HepG2 (cell line): ENCODE data around the gene LRRC8C. TPM values are rescaled to one million over a fixed set of nuclear protein-coding genes. Genes with fewer than 3 reads are reported as not detected.
A peak's percentile ranks its signal among the peaks of the same experiment; 100 is the strongest.

Experiments used
- AHR ChIP-seq: IDR thresholded peaks from 2 replicates; pipeline ENCODE4 v1.6.1; 2018; ENCODE audit warnings: missing genetic modification reagents, missing compliant biosample characterization
- BORCS8-MEF2B ChIP-seq: sonication (generic); formaldehyde crosslinking; IDR thresholded peaks from 2 replicates; pipeline ENCODE4 v1.8.0; 2022; ENCODE audit warnings: mild to moderate bottlenecking, missing genetic modification reagents
- CENPX ChIP-seq: sonication (generic); formaldehyde crosslinking; IDR thresholded peaks from 2 replicates; pipeline ENCODE4 v1.9.0; 2021; ENCODE audit warnings: mild to moderate bottlenecking, missing genetic modification reagents, moderate library complexity
- FOXM1 ChIP-seq: sonication (generic); formaldehyde crosslinking; IDR thresholded peaks from 2 replicates; pipeline ENCODE4 v1.5.0; 2020; ENCODE audit warnings: missing genetic modification reagents
- HDAC1 ChIP-seq: sonication (generic); formaldehyde crosslinking; IDR thresholded peaks from 2 replicates; pipeline ENCODE4 v1.5.1; 2020; ENCODE audit warnings: mild to moderate bottlenecking, missing genetic modification reagents
- HIVEP1 ChIP-seq: sonication (generic); formaldehyde crosslinking; IDR thresholded peaks from 2 replicates; pipeline ENCODE4 v1.4.0; 2020; ENCODE audit warnings: mild to moderate bottlenecking, missing genetic modification reagents
- HOXA9 ChIP-seq: sonication (generic); formaldehyde crosslinking; IDR thresholded peaks from 2 replicates; pipeline ENCODE4 v1.8.1; 2022; ENCODE audit warnings: missing genetic modification reagents, mild to moderate bottlenecking, moderate library complexity, borderline replicate concordance
- MEIS1 ChIP-seq: sonication (generic); formaldehyde crosslinking; IDR thresholded peaks from 2 replicates; pipeline ENCODE4 v1.9.0; 2021; ENCODE audit warnings: mild to moderate bottlenecking, missing genetic modification reagents, moderate library complexity, borderline replicate concordance
- NBN ChIP-seq: fragments of 450-650 bp; conservative IDR thresholded peaks from 2 replicates; pipeline ENCODE4 v1.6.1; 2017
- PHB2 ChIP-seq: fragments of 450-650 bp; IDR thresholded peaks from 2 replicates; pipeline ENCODE4 v1.6.1; 2018; ENCODE audit not compliant: partially characterized antibody
- RBAK ChIP-seq: sonication (generic); formaldehyde crosslinking; IDR thresholded peaks from 2 replicates; pipeline ENCODE4 v1.5.1; 2020; ENCODE audit warnings: mild to moderate bottlenecking, missing genetic modification reagents
- RBM22 ChIP-seq: fragments of 200-400 bp; formaldehyde crosslinking; optimal IDR thresholded peaks from 2 replicates; pipeline ENCODE3; 2017; ENCODE audit warnings: mild to moderate bottlenecking, low read length, moderate library complexity
- RFX1 ChIP-seq: fragments of 450-650 bp; IDR thresholded peaks from 2 replicates; pipeline ENCODE4 v1.6.1; 2017
- RNF219 ChIP-seq: sonication (generic); formaldehyde crosslinking; IDR thresholded peaks from 2 replicates; pipeline ENCODE4 v1.5.0; 2020; ENCODE audit warnings: mild to moderate bottlenecking, missing genetic modification reagents
- SMAD1 ChIP-seq: sonication (generic); formaldehyde crosslinking; IDR thresholded peaks from 2 replicates; pipeline ENCODE4 v1.4.0; 2020; ENCODE audit warnings: missing genetic modification reagents, low read depth, mild to moderate bottlenecking, borderline replicate concordance
- ZFP36L2 ChIP-seq: sonication (generic); formaldehyde crosslinking; IDR thresholded peaks from 2 replicates; pipeline ENCODE4 v1.4.0; 2020; ENCODE audit warnings: missing genetic modification reagents
- ZFX ChIP-seq: sonication (generic); formaldehyde crosslinking; IDR thresholded peaks from 2 replicates; pipeline ENCODE4 v1.4.0; 2020; ENCODE audit warnings: mild to moderate bottlenecking, low read depth, missing genetic modification reagents, moderate library complexity
- ZKSCAN5 ChIP-seq: sonication (generic); formaldehyde crosslinking; IDR thresholded peaks from 2 replicates; pipeline ENCODE4 v1.5.1; 2020; ENCODE audit warnings: mild to moderate bottlenecking, missing genetic modification reagents
- ZNF232 ChIP-seq: sonication (generic); formaldehyde crosslinking; IDR thresholded peaks from 2 replicates; pipeline ENCODE4 v1.4.0; 2020; ENCODE audit warnings: missing genetic modification reagents, borderline replicate concordance
- ZNF292 ChIP-seq: sonication (generic); formaldehyde crosslinking; IDR thresholded peaks from 2 replicates; pipeline ENCODE4 v1.8.1; 2022; ENCODE audit warnings: mild to moderate bottlenecking, low read depth, missing genetic modification reagents, borderline replicate concordance
- ZNF558 ChIP-seq: sonication (generic); formaldehyde crosslinking; IDR thresholded peaks from 2 replicates; pipeline ENCODE4 v1.9.0; 2022; ENCODE audit warnings: mild to moderate bottlenecking, missing genetic modification reagents, borderline replicate concordance
- ZNF563 ChIP-seq: sonication (generic); formaldehyde crosslinking; IDR thresholded peaks from 2 replicates; pipeline ENCODE4 v1.8.0; 2022; ENCODE audit warnings: mild to moderate bottlenecking, moderate library complexity, missing genetic modification reagents
- ZNF749 ChIP-seq: sonication (generic); formaldehyde crosslinking; IDR thresholded peaks from 2 replicates; pipeline ENCODE4 v1.8.0; 2022; ENCODE audit warnings: mild to moderate bottlenecking, missing genetic modification reagents, moderate library complexity, borderline replicate concordance
- ZSCAN5A ChIP-seq: sonication (generic); formaldehyde crosslinking; IDR thresholded peaks from 2 replicates; pipeline ENCODE4 v1.8.0; 2022; ENCODE audit warnings: mild to moderate bottlenecking, missing genetic modification reagents, borderline replicate concordance
- polyA plus RNA-seq, 8 experiments: library from polyadenylated mRNA; depleted of rRNA in 3 of 8; stranded (reverse) in 7 of 8; unstranded in 1 of 8; fragments of >200 nt; fragmentation: Illumina TruSeq in 4 of 8; extraction: Trizol in 4 of 8; gene quantifications; 2 replicates each; pipeline versions ENCODE4 v1.2.1 to v1.2.3, GENCODE V29; 2011 to 2016; ENCODE audit warnings: low read depth in 4 of 8, missing spikeins in 1 of 8, mixed read lengths in 1 of 8; ENCODE audit not compliant: insufficient read depth in 1 of 8
- total RNA-seq, 5 experiments: library from RNA; depleted of rRNA; stranded (reverse); fragments of >200 nt; fragmentation: Illumina TruSeq; extraction: Trizol; gene quantifications; 2 replicates each; pipeline ENCODE4 v1.2.3, GENCODE V29; 2016; ENCODE audit warnings: low read depth in 1 of 5
- TF ChIP-seq, protein P1 (sequence below): sonication (generic); formaldehyde crosslinking; IDR thresholded peaks from 2 replicates; pipeline ENCODE4 v1.5.0; 2020; ENCODE audit warnings: missing genetic modification reagents
- TF ChIP-seq, protein P2 (sequence below): sonication (generic); formaldehyde crosslinking; IDR thresholded peaks from 2 replicates; pipeline ENCODE4 v1.8.1; 2023; ENCODE audit warnings: missing genetic modification reagents, mild to moderate bottlenecking, borderline replicate concordance

Gene LRRC8C
- total and polyA plus RNA-seq, 2 of the 13 experiments (the other 11 are each of a cell fraction or from before 2014, with no cell fraction given) = 0.22 to 0.32 TPM

DNA sequence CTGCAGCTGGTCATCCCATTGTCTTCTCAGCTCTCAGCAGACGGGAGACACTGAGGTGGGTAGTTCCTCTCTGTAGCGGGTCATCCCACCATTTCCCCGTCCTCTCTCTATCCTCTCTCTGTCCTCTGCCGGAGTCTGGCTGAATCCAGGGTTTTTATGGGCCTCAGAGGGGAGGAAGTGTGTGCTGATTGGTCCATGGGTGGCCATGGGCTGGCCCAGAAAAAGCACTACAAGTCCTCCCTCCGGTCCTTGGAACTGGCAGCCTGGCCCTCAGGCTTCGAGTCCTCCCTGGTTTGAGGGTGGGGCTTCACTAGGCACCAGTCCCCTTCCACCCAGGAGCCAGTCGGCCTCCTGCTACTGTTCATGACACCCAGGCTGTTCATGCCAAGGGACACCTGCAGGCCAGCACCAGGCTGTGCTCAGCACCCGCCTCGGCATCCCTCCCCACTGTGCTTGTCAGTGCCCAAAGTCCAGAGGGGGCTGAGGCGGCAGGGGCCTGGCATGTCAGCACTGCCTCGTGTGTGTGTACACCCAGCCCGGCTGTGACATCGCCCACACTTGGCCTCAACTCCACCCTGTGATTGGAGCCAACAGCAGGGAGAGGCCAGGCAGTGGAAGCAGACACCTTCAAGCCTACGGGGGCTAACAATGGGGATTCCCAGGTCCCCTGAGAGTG is 23.0 kb upstream of the LRRC8C start (continued):
- TF ChIP-seq RNF219 (CRISPR knock-in tag) (no peak), ZNF292 (CRISPR knock-in tag) (peak; percentile 87), ZNF563 (CRISPR knock-in tag) (no peak), PHB2 (no peak), HDAC1 (CRISPR knock-in tag) (peak; percentile 44; the same call in 1 of the 2 replicates), HOXA9 (CRISPR knock-in tag) (no peak), ZSCAN5A (CRISPR knock-in tag) (no peak), ZNF749 (CRISPR knock-in tag) (no peak), MEIS1 (0 out of 2 replicates have a peak, but pooled peaks have one; percentile 10), BORCS8-MEF2B (0 out of 2 replicates have a peak, but pooled peaks have one; percentile 60), CENPX (CRISPR knock-in tag) (no peak), SMAD1 (CRISPR knock-in tag) (no peak), HIVEP1 (0 out of 2 replicates have a peak, but pooled peaks have one; percentile 13), RBAK (no peak), ZNF558 (CRISPR knock-in tag) (0 out of 2 replicates have a peak, but pooled peaks have one; percentile 30), RBM22 (no peak), ZNF232 (CRISPR knock-in tag) (no peak), ZKSCAN5 (CRISPR knock-in tag) (no peak), ZFX (peak; percentile 78), NBN (no peak), FOXM1 (CRISPR knock-in tag) (no peak), ZFP36L2 (CRISPR knock-in tag) (no peak), RFX1 (no peak), AHR (CRISPR knock-in tag) (no peak)
- TF ChIP-seq, protein P1, sequence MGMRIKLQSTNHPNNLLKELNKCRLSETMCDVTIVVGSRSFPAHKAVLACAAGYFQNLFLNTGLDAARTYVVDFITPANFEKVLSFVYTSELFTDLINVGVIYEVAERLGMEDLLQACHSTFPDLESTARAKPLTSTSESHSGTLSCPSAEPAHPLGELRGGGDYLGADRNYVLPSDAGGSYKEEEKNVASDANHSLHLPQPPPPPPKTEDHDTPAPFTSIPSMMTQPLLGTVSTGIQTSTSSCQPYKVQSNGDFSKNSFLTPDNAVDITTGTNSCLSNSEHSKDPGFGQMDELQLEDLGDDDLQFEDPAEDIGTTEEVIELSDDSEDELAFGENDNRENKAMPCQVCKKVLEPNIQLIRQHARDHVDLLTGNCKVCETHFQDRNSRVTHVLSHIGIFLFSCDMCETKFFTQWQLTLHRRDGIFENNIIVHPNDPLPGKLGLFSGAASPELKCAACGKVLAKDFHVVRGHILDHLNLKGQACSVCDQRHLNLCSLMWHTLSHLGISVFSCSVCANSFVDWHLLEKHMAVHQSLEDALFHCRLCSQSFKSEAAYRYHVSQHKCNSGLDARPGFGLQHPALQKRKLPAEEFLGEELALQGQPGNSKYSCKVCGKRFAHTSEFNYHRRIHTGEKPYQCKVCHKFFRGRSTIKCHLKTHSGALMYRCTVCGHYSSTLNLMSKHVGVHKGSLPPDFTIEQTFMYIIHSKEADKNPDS (CRISPR knock-in tag) = no peak
- TF ChIP-seq, protein P2, sequence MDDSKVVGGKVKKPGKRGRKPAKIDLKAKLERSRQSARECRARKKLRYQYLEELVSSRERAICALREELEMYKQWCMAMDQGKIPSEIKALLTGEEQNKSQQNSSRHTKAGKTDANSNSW (CRISPR knock-in tag) = no peak
